Gastrocnemius medialis (tissue), 4 donors: ENCODE measurements around the gene IGF2BP2. TPM values are rescaled to one million over a fixed set of nuclear protein-coding genes. Genes with fewer than 3 reads are reported as not detected.

ENCODE experiments used
- ATAC-seq, 2 donors: fragments of 150-250 bp; one replicate each; pipeline ENCODE4 v1.9.1; 2016
- DNase-seq, 2 donors: peaks; one replicate each; pipeline ENCODE4 v3.0.0-alpha.2; 2019
- H3K27ac ChIP-seq, 4 donors: fragments of 200-600 bp; sonication (generic); 1 replicate in 1 of 4; 2 replicates in 3 of 4; pipeline ENCODE4 v1.5.1; 2016 to 2018; ENCODE audit warnings: mild to moderate bottlenecking in 2 of 4, moderate library complexity in 1 of 4
- H3K27me3 ChIP-seq, 3 donors: fragments of 200-600 bp; sonication (generic) in 2 of 3; 1 replicate in 1 of 3; 2 replicates in 2 of 3; pipeline versions ENCODE4 v1.5.1 to v1.6.0; 2016 to 2019; ENCODE audit warnings: mild to moderate bottlenecking in 1 of 3, moderate library complexity in 1 of 3
- H3K36me3 ChIP-seq, 2 donors: fragments of 200-600 bp; sonication (generic) in 1 of 2; one replicate each; pipeline ENCODE4 v1.5.1; 2017 to 2018
- H3K4me1 ChIP-seq, 2 donors: fragments of 200-600 bp; sonication (generic) in 1 of 2; one replicate each; pipeline ENCODE4 v1.5.1; 2016 to 2017; ENCODE audit warnings: mild to moderate bottlenecking in 2 of 2
- H3K4me3 ChIP-seq, 4 donors: fragments of 200-600 bp; sonication (generic) in 3 of 4; 1 replicate in 1 of 4; 2 replicates in 3 of 4; pipeline ENCODE4 v1.5.1; 2016 to 2019; ENCODE audit warnings: mild to moderate bottlenecking in 2 of 4
- H3K9me3 ChIP-seq, 3 donors: fragments of 200-600 bp; sonication (generic) in 2 of 3; 1 replicate in 1 of 3; 2 replicates in 2 of 3; pipeline ENCODE4 v1.5.1; 2016 to 2019
- POLR2A ChIP-seq, 2 donors: fragments of 450-650 bp; IDR thresholded peaks; one replicate each; pipeline ENCODE4 v1.6.1; 2017; ENCODE audit warnings: antibody characterized with exemption in 2 of 2, mild to moderate bottlenecking in 2 of 2, moderate library complexity in 2 of 2
- in situ Hi-C, 4 donors: fragments of 200-750 bp; cut with MboI; loops; one replicate each; pipeline versions ENCODE4 v1.15.0 to v1.8.0; 2017; ENCODE audit warnings: low sequenced_read_pairs in 4 of 4
- intact Hi-C: fragments of 100-400 bp; cut with DNase I; formaldehyde crosslinking; loops from one replicate; pipeline ENCODE4 v1.15.1; 2023; ENCODE audit warnings: low total_unique reads
- total RNA-seq, 4 donors: library from RNA; depleted of rRNA; stranded (reverse); fragments of >200 nt; gene quantifications; one replicate each; pipeline versions ENCODE4 v1.1.0 to v1.2.3, GENCODE V29; 2016
- TF ChIP-seq, protein P1 (sequence below), 5 experiments: fragments of 450-650 bp in 3 of 5; fragments of 200-600 bp in 2 of 5; sonication (generic) in 2 of 5; IDR thresholded peaks in 4 of 5; conservative IDR thresholded peaks in 1 of 5; 1 replicate in 4 of 5; 2 replicates in 1 of 5; pipeline ENCODE4 v1.5.1; 2016 to 2019; ENCODE audit warnings: antibody characterized with exemption in 5 of 5, mild to moderate bottlenecking in 3 of 5, moderate library complexity in 3 of 5

The IGF2BP2 gene
- total RNA-seq, 4 donors from 2014 or later = 0.97 to 6.3 (median 1.7) TPM

DNA sequence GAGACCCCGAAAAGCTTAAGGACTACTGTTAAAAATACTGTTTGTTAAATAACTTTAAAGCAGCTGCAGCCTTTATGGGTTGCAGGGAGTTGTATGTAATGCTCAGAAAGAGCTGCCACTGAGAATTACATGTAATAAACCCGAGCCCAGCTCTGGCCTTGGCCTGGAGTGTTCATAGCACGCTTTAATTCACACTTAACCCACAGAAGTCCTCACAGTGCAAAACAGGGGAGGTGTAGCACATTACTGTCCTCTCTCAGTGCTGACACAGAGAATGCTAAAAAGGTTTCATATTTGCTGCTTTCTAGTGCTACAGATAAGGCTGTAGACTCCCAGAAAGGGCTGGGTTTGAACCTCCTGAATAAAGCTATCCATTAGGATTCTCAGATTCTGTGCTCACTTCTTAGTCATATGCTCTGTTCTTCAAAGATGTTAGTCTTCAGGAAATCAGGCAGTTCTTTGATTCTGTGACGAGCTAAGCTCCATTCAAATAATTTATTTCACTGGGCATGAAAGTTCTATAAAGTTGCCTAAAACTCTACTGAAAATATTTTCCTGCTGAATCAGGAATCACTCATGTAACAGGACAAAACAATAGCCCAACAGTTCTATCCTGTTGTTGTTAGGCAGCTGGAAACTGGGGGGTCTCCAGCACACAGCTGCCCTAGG lies 130.7 kb downstream of the IGF2BP2 start:
- DNase-seq = no peak
- in situ Hi-C loops = no loop called here
- Histone ChIP-seq H3K9me3 (no peaks in the 10 kb centered on the region), H3K4me1 (no peaks in the 10 kb centered on the region), H3K36me3 (no peaks in the 10 kb centered on the region), H3K4me3 (no peak overlapping the region), H3K27me3 (no peaks in the 10 kb centered on the region), H3K27ac (no peak overlapping the region)
- ATAC-seq = no peak
- intact Hi-C loops = no loop called here
- TF ChIP-seq POLR2A (IDR thresholded peaks at IDR 0.05) = no peak
- TF ChIP-seq, protein P1, sequence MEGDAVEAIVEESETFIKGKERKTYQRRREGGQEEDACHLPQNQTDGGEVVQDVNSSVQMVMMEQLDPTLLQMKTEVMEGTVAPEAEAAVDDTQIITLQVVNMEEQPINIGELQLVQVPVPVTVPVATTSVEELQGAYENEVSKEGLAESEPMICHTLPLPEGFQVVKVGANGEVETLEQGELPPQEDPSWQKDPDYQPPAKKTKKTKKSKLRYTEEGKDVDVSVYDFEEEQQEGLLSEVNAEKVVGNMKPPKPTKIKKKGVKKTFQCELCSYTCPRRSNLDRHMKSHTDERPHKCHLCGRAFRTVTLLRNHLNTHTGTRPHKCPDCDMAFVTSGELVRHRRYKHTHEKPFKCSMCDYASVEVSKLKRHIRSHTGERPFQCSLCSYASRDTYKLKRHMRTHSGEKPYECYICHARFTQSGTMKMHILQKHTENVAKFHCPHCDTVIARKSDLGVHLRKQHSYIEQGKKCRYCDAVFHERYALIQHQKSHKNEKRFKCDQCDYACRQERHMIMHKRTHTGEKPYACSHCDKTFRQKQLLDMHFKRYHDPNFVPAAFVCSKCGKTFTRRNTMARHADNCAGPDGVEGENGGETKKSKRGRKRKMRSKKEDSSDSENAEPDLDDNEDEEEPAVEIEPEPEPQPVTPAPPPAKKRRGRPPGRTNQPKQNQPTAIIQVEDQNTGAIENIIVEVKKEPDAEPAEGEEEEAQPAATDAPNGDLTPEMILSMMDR (IDR thresholded peaks at IDR 0.05 in 4 of 5, conservative IDR thresholded peaks at IDR 0.05 in 1 of 5) = no peak

DNA sequence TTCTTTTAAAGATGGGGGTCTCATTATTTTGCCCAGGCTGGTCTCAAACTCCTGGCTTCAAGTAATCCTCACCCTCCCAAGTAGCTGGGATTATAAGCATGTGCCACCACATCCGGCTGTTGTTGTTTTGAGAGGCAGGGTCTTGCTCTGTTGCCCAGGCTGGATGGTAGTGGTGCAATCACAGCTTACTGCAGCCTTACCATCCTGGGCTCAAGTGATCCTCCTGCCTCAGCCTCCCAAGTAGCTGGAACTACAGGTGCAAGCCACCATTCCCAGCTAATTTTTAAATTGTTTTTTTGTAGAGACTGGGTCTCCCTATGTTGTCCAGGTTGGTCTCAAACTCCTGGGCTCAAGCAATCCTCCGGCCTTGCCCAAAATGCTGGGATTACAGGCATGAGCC lies 133.2 kb downstream of the IGF2BP2 start:
- TF ChIP-seq POLR2A (IDR thresholded peaks at IDR 0.05) = no peak
- TF ChIP-seq, protein P1 (IDR thresholded peaks at IDR 0.05 in 4 of 5, conservative IDR thresholded peaks at IDR 0.05 in 1 of 5) = no peak
- no peaks in the 10 kb centered on the region for H3K9me3 ChIP-seq
- no peaks in the 10 kb centered on the region for H3K4me1 ChIP-seq
- no peak overlapping the region for H3K4me3 ChIP-seq
- in situ Hi-C loops (no loop called here), intact Hi-C loops (no loop called here)
- no peak overlapping the region for H3K27ac ChIP-seq
- H3K36me3 ChIP-seq = no peaks in the 10 kb centered on the region
- ATAC-seq (no peak), DNase-seq (no peak)
- H3K27me3 ChIP-seq = no peaks in the 10 kb centered on the region

DNA sequence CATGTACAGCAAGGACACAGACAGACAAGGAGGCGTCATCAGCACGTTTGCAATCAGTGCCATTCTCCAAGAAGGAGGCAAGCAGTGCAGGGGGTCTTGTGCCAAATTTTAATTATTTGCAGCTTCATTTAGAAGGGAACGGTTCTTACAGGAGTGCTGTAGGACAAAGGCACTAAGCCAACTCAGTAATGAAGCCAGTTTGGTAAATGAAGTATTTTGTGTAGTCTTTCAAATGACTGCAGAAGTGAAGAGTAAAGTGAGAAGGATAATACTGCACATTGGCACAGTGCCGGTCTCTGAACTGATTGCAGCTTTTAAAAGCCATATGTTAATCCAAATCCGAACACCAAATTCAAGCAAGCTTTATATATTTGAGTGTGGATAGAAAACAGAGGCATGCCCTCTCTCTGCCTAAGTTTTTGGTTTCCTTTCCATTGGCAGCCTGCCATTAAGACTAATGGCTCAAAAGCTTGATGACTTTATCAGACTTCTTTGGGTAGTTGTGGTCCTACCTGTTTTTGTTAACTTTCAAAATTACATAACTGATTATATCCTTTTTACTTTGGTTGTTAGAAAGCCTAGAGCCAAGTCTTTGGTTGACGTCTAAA lies 137.5 kb downstream of the IGF2BP2 start:
- DNase-seq (no peak), ATAC-seq (no peak)
- no peak overlapping the region for H3K4me3 ChIP-seq
- TF ChIP-seq, protein P1 (IDR thresholded peaks at IDR 0.05 in 4 of 5, conservative IDR thresholded peaks at IDR 0.05 in 1 of 5) = no peak
- TF ChIP-seq POLR2A (IDR thresholded peaks at IDR 0.05) = no peak
- H3K4me1 ChIP-seq = no peaks in the 10 kb centered on the region
- H3K27me3 ChIP-seq = no peaks in the 10 kb centered on the region
- intact Hi-C loops = no loop called here
- no peak overlapping the region for H3K27ac ChIP-seq
- in situ Hi-C loops = no loop called here
- H3K9me3 ChIP-seq = no peaks in the 10 kb centered on the region
- no peaks in the 10 kb centered on the region for H3K36me3 ChIP-seq

DNA sequence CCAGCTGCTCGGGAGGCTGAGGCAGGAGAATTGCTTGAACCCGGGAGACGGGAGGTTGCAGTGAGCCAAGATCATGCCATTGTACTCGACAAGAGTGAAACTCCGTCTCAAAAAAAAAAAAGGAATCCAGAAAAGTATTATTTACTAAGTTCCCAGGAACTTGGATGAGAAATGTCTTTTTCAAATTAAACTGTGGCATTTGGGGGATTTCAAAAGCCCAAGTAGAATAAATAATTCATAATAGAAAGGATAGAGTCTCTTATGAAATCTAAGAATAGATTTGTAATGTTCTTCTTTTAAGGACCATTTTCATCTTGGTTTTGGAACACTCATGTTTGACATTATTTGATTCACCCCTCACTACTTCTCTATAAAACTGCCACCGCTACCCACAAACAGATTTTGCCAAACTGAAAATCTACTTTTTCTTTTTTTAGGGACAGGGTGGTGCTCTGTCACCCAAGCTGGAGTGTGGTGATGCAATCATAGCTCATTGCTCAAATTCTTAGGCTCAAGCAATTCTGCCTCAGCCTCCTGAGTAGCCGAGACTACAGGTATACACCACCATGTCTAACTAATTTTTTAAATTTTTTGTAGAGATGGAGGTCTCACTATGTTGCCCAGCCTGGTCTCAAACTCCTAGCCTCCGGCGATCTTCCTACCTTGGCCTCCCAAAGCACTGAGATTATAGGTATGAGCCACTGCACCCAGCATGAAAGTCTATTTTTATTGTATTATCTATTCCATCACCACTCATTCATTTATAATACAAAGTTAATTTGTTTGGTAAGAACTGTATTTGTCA lies 139.4 kb downstream of the IGF2BP2 start:
- ATAC-seq (no peak), DNase-seq (no peak)
- Histone ChIP-seq H3K4me1 (no peaks in the 10 kb centered on the region), H3K4me3 (no peak overlapping the region), H3K27ac (no peak overlapping the region), H3K27me3 (no peaks in the 10 kb centered on the region), H3K36me3 (no peaks in the 10 kb centered on the region), H3K9me3 (no peaks in the 10 kb centered on the region)
- intact Hi-C loops (no loop called here), in situ Hi-C loops (no loop called here)
- no peak for TF ChIP-seq POLR2A (IDR thresholded peaks at IDR 0.05)
- TF ChIP-seq, protein P1 (IDR thresholded peaks at IDR 0.05 in 4 of 5, conservative IDR thresholded peaks at IDR 0.05 in 1 of 5) = no peak
